ENCODE results near the gene KIAA1217. TPM values are rescaled to one million over a fixed set of nuclear protein-coding genes. Genes with fewer than 3 reads are reported as not detected.

The KIAA1217 gene
- total and polyA plus RNA-seq, 2 of the 8 experiments (the other 6 are each of a cell fraction or from before 2014, with no cell fraction given): 4.5 to 15.6 TPM

DNA sequence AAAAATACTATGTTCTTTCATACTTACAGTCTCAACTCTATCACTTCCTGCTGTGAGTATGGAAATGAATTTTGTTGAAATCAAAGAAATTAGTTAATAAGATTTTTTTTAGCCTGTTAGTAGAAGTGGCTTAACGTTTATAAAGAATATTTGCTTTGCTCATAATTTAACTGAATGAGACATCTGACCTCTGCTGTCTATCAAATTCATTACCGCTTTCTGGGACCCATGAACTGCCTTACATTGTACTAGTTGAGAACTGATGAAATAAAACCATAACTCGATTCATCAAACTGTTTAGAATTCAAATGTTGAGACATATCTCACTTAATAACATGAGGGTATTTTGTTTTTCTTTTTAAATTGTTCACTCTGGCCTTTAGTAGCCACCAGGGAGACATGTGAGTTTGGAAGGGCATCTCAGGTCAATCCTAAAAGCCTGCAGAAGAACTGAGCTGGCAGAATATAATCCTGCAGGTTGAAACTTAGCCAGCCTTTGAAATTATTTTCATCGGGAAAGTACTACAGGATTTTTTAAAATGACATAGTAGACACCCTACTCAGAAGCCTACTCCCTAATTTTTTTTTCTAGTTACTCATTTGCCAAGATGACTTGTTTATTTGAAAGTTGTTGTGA, 78.7 kb downstream of the KIAA1217 start:
- CTCF ChIA-PET (ENCODE audit: partially characterized antibody): interaction anchor here (0.9 to 1.2 kb wide), 3 partner anchors 31 to 72 kb away, joined by 3 to 4 read pairs (median 4); no protein-coding TSS in a partner anchor
- DNase-seq (ENCODE audit: low read depth in 1 of 2, low spot score in 2 of 2) (no peak), FAIRE-seq (no peak)
- peaks cover 0 to 3% of the 10 kb centered on the region in 2 experiments; a peak in 1 of 4 replicates for H3K9me3 ChIP-seq (ENCODE audit: insufficient read depth in 2 of 2, low read depth in 1 of 2, low read length in 1 of 2)
- H2BK5ac ChIP-seq (ENCODE audit: low read depth, low read length): no peak overlapping the region
- no peaks in the 10 kb centered on the region for H3K27me3 ChIP-seq (replicated peaks in 1 of 4; ENCODE audit: control insufficient read depth in 3 of 4, extremely low read depth in 1 of 4, insufficient read depth in 3 of 4, low read length in 3 of 4)
- H4K8ac ChIP-seq (ENCODE audit: extremely low read depth, insufficient read depth, low read length): no peak overlapping the region
- H3K4me3 ChIP-seq (ENCODE audit: extremely low read depth in 1 of 4, insufficient read depth in 2 of 4, low read depth in 3 of 4, low read length in 4 of 4): no peak overlapping the region
- no peak overlapping the region for H3K23ac ChIP-seq (ENCODE audit: insufficient read length)
- no peak overlapping the region for H4K91ac ChIP-seq (replicated peaks; ENCODE audit: insufficient read length, low read length)
- H4K5ac ChIP-seq (ENCODE audit: insufficient read length, low read depth, low read length): no peak overlapping the region
- no peak overlapping the region for H2BK20ac ChIP-seq (ENCODE audit: low read length)
- no peak overlapping the region for H3K56ac ChIP-seq (replicated peaks; ENCODE audit: insufficient read length, low read depth, low read length)
- TF ChIP-seq GABPA (IDR thresholded peaks at IDR 0.05; ENCODE audit: borderline replicate concordance, insufficient read depth, low read length): no peak
- TF ChIP-seq SIX5 (IDR thresholded peaks at IDR 0.05; ENCODE audit: low read depth, low read length): no peak
- TF ChIP-seq JUN (IDR thresholded peaks at IDR 0.05; ENCODE audit: low read depth, low read length): no peak
- no peak for TF ChIP-seq SP4 (IDR thresholded peaks at IDR 0.05; ENCODE audit: low read length)
- no peak for TF ChIP-seq CREB1 (IDR thresholded peaks at IDR 0.05)
- TF ChIP-seq SAP30 (IDR thresholded peaks at IDR 0.05; ENCODE audit: insufficient read depth, insufficient replicate concordance, low read length): no peak
- WGBS, 2 experiments (ENCODE audit: extremely low coverage in 1 of 2, insufficient coverage in 1 of 2, insufficient read length in 1 of 2, insufficient replicate concordance in 2 of 2, low coverage in 1 of 2, low lambda C conversion rate in 2 of 2, missing lambda C conversion rate in 1 of 2): 72% methylated on average over 4 of the region's 4 CpGs; no CpG with 5 or more reads in 1 of the 2 experiments
- peaks cover 0 to 4% (median under 1%) of the 10 kb centered on the region in 4 experiments; a peak in 1 of 7 replicates for H3K4me1 ChIP-seq (replicated peaks in 1 of 4; ENCODE audit: control insufficient read depth in 3 of 4, insufficient read depth in 4 of 4, low read length in 3 of 4)
- no peak overlapping the region for H3K14ac ChIP-seq (ENCODE audit: insufficient read length)
- no peak overlapping the region for H2BK15ac ChIP-seq (ENCODE audit: low read length)
- H2AK5ac ChIP-seq (ENCODE audit: low read depth, low read length): no peak overlapping the region
- H3K18ac ChIP-seq (ENCODE audit: extremely low read depth, low read length): no peak overlapping the region
- no peaks in the 10 kb centered on the region for H3K79me1 ChIP-seq (ENCODE audit: low read depth, low read length)
- no peak overlapping the region for H2AFZ ChIP-seq (ENCODE audit: low read length)
- peaks cover 0 to 12% (median 4%) of the 10 kb centered on the region in 4 experiments; a peak in 3 of 8 replicates for H3K36me3 ChIP-seq (ENCODE audit: control insufficient read depth in 2 of 4, insufficient read depth in 4 of 4, low read length in 3 of 4)
- H3K23me2 ChIP-seq (ENCODE audit: low read depth, low read length): no peaks in the 10 kb centered on the region
- H3K4ac ChIP-seq (replicated peaks; ENCODE audit: insufficient read length, low read depth, low read length): no peak overlapping the region
- no peak overlapping the region for H2BK12ac ChIP-seq (ENCODE audit: low read depth, low read length)
- POLR2A ChIA-PET (ENCODE audit: partially characterized antibody): no interaction called here
- no peak overlapping the region for H2BK120ac ChIP-seq (replicated peaks; ENCODE audit: low read depth, low read length)
- H4K20me1 ChIP-seq (replicated peaks in 1 of 2; ENCODE audit: control insufficient read depth in 1 of 2, insufficient read depth in 2 of 2, low read length in 2 of 2): no peaks in the 10 kb centered on the region
- peaks cover 0 to 3% of the 10 kb centered on the region in 2 experiments; a peak in 1 of 4 replicates for H3K79me2 ChIP-seq (ENCODE audit: control insufficient read depth in 1 of 2, insufficient read depth in 2 of 2, low read length in 2 of 2)
- no peak overlapping the region for H3K27ac ChIP-seq (ENCODE audit: low read depth, low read length)
- no peak overlapping the region for H3K4me2 ChIP-seq (ENCODE audit: insufficient read depth in 1 of 2, low read depth in 2 of 2, low read length in 2 of 2)
- H3K9ac ChIP-seq (replicated peaks in 1 of 4; ENCODE audit: extremely low read depth in 1 of 4, low read depth in 3 of 4, low read length in 3 of 4): no peak overlapping the region

Measured in H1 (cell line).